ENCODE measurements around the gene CD93. TPM values are rescaled to one million over a fixed set of nuclear protein-coding genes. Genes with fewer than 3 reads are reported as not detected.
A peak's percentile ranks its signal among the peaks of the same experiment; 100 is the strongest.

Gene CD93
- total and polyA plus RNA-seq, 2 of the 8 experiments (the other 6 are each of a cell fraction or from before 2014, with no cell fraction given): under 0.01 to 0.07 TPM

DNA sequence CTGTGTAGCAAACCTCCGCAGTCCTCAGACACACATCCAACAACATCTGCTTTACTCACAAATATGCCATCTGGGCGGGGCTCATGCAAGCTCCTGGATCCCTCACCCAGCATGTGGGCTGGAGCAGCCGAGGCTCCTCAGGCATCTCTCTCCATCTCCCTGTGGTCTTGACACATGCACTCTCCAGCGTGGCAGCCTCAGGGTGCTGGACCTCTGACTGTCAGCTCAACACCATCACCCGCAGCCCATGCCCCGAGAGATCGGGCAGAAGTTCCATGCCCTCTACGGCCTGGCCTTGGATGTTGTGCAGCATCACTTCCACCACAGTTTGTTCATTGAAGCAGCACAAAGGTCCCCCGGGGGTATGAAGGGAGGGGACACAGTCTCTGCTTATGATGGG lies 32.6 kb upstream of the CD93 start:
- Histone ChIP-seq H3K36me3 (ENCODE audit: control insufficient read depth in 2 of 4, insufficient read depth in 4 of 4, low read length in 3 of 4) (no peaks in the 10 kb centered on the region), H2BK12ac (ENCODE audit: low read depth, low read length) (0 out of 2 replicates have a peak overlapping the region, but pooled peaks have one; percentile 27), H3K27ac (ENCODE audit: low read depth, low read length) (no peak overlapping the region), H2BK15ac (ENCODE audit: low read length) (no peak overlapping the region), H2BK5ac (ENCODE audit: low read depth, low read length) (no peak overlapping the region), H2AFZ (ENCODE audit: low read length) (no peak overlapping the region), H3K4me3 (ENCODE audit: extremely low read depth in 1 of 4, insufficient read depth in 2 of 4, low read depth in 3 of 4, low read length in 4 of 4) (no peak overlapping the region), H2BK120ac (replicated peaks; ENCODE audit: low read depth, low read length) (no peak overlapping the region), H3K9me3 (ENCODE audit: insufficient read depth in 2 of 2, low read depth in 1 of 2, low read length in 1 of 2) (no peaks in the 10 kb centered on the region), H3K4me1 (replicated peaks in 1 of 4; ENCODE audit: control insufficient read depth in 3 of 4, insufficient read depth in 4 of 4, low read length in 3 of 4) (no peaks in the 10 kb centered on the region; a peak in 1 of 7 replicates), H3K4me2 (ENCODE audit: insufficient read depth in 1 of 2, low read depth in 2 of 2, low read length in 2 of 2) (no peak overlapping the region), H4K8ac (ENCODE audit: extremely low read depth, insufficient read depth, low read length) (no peak overlapping the region), H4K91ac (replicated peaks; ENCODE audit: insufficient read length, low read length) (no peak overlapping the region), H3K27me3 (replicated peaks in 1 of 4; ENCODE audit: control insufficient read depth in 3 of 4, extremely low read depth in 1 of 4, insufficient read depth in 3 of 4, low read length in 3 of 4) (no peaks in the 10 kb centered on the region), H3K56ac (replicated peaks; ENCODE audit: insufficient read length, low read depth, low read length) (no peak overlapping the region), H4K20me1 (replicated peaks in 1 of 2; ENCODE audit: control insufficient read depth in 1 of 2, insufficient read depth in 2 of 2, low read length in 2 of 2) (no peaks in the 10 kb centered on the region), H2AK5ac (ENCODE audit: low read depth, low read length) (no peak overlapping the region), H2BK20ac (ENCODE audit: low read length) (no peak overlapping the region), H3K23me2 (ENCODE audit: low read depth, low read length) (no peaks in the 10 kb centered on the region; the same call in 1 of the 2 replicates), H3K79me1 (ENCODE audit: low read depth, low read length) (no peaks in the 10 kb centered on the region), H3K4ac (replicated peaks; ENCODE audit: insufficient read length, low read depth, low read length) (no peak overlapping the region), H4K5ac (ENCODE audit: insufficient read length, low read depth, low read length) (no peak overlapping the region), H3K23ac (ENCODE audit: insufficient read length) (no peak overlapping the region), H3K18ac (ENCODE audit: extremely low read depth, low read length) (no peak overlapping the region), H3K79me2 (ENCODE audit: control insufficient read depth in 1 of 2, insufficient read depth in 2 of 2, low read length in 2 of 2) (no peaks in the 10 kb centered on the region), H3K9ac (replicated peaks in 1 of 4; ENCODE audit: extremely low read depth in 1 of 4, low read depth in 3 of 4, low read length in 3 of 4) (no peak overlapping the region), H3K14ac (ENCODE audit: insufficient read length) (no peak overlapping the region)
- POLR2A ChIA-PET (ENCODE audit: partially characterized antibody): no interaction called here
- DNase-seq (ENCODE audit: low read depth in 1 of 2, low spot score in 2 of 2) (no peak), FAIRE-seq (no peak)
- CTCF ChIA-PET (ENCODE audit: partially characterized antibody): interaction anchor here (0.8 to 2.4 kb wide), 3 partner anchors 17 to 82 kb away, joined by 3 to 6 read pairs (median 5); no protein-coding TSS in a partner anchor
- WGBS, 2 experiments (ENCODE audit: extremely low coverage in 1 of 2, insufficient coverage in 1 of 2, insufficient read length in 1 of 2, insufficient replicate concordance in 2 of 2, low coverage in 1 of 2, low lambda C conversion rate in 2 of 2, missing lambda C conversion rate in 1 of 2): 90% methylated on average over 9 of the region's 9 CpGs; no CpG with 5 or more reads in 1 of the 2 experiments
- TF ChIP-seq JUND (IDR thresholded peaks at IDR 0.05; ENCODE audit: low read length): no peak
- TF ChIP-seq RNF2 (IDR thresholded peaks at IDR 0.05; ENCODE audit: borderline replicate concordance, low read depth, low read length, missing control alignments, poor library complexity, severe bottlenecking): no peak
- TF ChIP-seq RAD21 (IDR thresholded peaks at IDR 0.05 in 1 of 2, conservative IDR thresholded peaks at IDR 0.05 in 1 of 2; ENCODE audit: low read depth in 2 of 2, low read length in 2 of 2): no peak
- no peak for TF ChIP-seq MAX (IDR thresholded peaks at IDR 0.05)
- no peak for TF ChIP-seq RFX5 (IDR thresholded peaks at IDR 0.05; ENCODE audit: borderline replicate concordance, low read depth, low read length)
- TF ChIP-seq RBBP5 (IDR thresholded peaks at IDR 0.05; ENCODE audit: borderline replicate concordance, low read depth, low read length): no peak
- TF ChIP-seq, protein P1, sequence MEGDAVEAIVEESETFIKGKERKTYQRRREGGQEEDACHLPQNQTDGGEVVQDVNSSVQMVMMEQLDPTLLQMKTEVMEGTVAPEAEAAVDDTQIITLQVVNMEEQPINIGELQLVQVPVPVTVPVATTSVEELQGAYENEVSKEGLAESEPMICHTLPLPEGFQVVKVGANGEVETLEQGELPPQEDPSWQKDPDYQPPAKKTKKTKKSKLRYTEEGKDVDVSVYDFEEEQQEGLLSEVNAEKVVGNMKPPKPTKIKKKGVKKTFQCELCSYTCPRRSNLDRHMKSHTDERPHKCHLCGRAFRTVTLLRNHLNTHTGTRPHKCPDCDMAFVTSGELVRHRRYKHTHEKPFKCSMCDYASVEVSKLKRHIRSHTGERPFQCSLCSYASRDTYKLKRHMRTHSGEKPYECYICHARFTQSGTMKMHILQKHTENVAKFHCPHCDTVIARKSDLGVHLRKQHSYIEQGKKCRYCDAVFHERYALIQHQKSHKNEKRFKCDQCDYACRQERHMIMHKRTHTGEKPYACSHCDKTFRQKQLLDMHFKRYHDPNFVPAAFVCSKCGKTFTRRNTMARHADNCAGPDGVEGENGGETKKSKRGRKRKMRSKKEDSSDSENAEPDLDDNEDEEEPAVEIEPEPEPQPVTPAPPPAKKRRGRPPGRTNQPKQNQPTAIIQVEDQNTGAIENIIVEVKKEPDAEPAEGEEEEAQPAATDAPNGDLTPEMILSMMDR (IDR thresholded peaks at IDR 0.05; ENCODE audit: control extremely low read depth in 1 of 3, insufficient read depth in 1 of 3, low read depth in 1 of 3, low read length in 3 of 3): no peak
- TF ChIP-seq HDAC6 (IDR thresholded peaks at IDR 0.05; ENCODE audit: low read depth, low read length): no peak
- TF ChIP-seq, protein P2, sequence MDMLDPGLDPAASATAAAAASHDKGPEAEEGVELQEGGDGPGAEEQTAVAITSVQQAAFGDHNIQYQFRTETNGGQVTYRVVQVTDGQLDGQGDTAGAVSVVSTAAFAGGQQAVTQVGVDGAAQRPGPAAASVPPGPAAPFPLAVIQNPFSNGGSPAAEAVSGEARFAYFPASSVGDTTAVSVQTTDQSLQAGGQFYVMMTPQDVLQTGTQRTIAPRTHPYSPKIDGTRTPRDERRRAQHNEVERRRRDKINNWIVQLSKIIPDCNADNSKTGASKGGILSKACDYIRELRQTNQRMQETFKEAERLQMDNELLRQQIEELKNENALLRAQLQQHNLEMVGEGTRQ (IDR thresholded peaks at IDR 0.05; ENCODE audit: low read length): no peak

Data from H1 (cell line).